Fibroblast of peridontal ligament (primary cell): ENCODE results near the gene FRMD5.
A peak's percentile ranks its signal among the peaks of the same experiment; 100 is the strongest.
"Not testable (repeated sequence)": the region's sequence is repeated elsewhere in the genome, so short reads cannot be mapped to it uniquely, and the experiment has no call there.

Source experiments
- DNase-seq: peaks from one replicate; pipeline ENCODE4 v3.0.0-alpha.2; 2010; ENCODE audit errors: extremely low read depth

FRMD5 gene

GRCh38 chr15:44195151-44195740 is at the start of gene FRMD5:
FRMD5 (minus strand) TSS chr15:44195271.
- peak; percentile 96 for DNase-seq

- DNase-seq = no peak
Measured at GRCh38 chr15:44243829-44244228, 48.8 kb upstream of the FRMD5 start.

GRCh38 chr15:44243141-44243540 is 48.1 kb upstream of the FRMD5 start:
- peak; percentile 54 for DNase-seq

- peak; percentile 38 for DNase-seq
Measured at GRCh38 chr15:44231842-44232241, 36.8 kb upstream of the FRMD5 start.

GRCh38 chr15:44229301-44229700 is 34.2 kb upstream of the FRMD5 start:
- not testable (repeated sequence) for DNase-seq

- DNase-seq = no peak
Measured at GRCh38 chr15:44227584-44227983, 32.5 kb upstream of the FRMD5 start.

- not testable (repeated sequence) for DNase-seq
Measured at GRCh38 chr15:44227001-44227400, 31.9 kb upstream of the FRMD5 start.

GRCh38 chr15:44222478-44222877 is 27.4 kb upstream of the FRMD5 start:
- peak; percentile 10 for DNase-seq

GRCh38 chr15:44219073-44219472 is 24.0 kb upstream of the FRMD5 start:
- no peak for DNase-seq

GRCh38 chr15:44216958-44217357 is 21.9 kb upstream of the FRMD5 start:
- peak; percentile 42 for DNase-seq

GRCh38 chr15:44215594-44215993 is 20.5 kb upstream of the FRMD5 start:
- peak; percentile 95 for DNase-seq

GRCh38 chr15:44208956-44209355 is 13.9 kb upstream of the FRMD5 start:
- no peak for DNase-seq

- DNase-seq = peak; percentile 71
Measured at GRCh38 chr15:44207643-44208042, 12.6 kb upstream of the FRMD5 start.

GRCh38 chr15:44199393-44199792 is 4.3 kb upstream of the FRMD5 start:
- no peak for DNase-seq

GRCh38 chr15:44194323-44195150 is 534 bp downstream of the FRMD5 start:
- peak; percentile 54 for DNase-seq

GRCh38 chr15:44193651-44194322 is 1.3 kb downstream of the FRMD5 start:
- DNase-seq = peak; percentile 49

- no peak for DNase-seq
Measured at GRCh38 chr15:44188795-44189194, 6.3 kb downstream of the FRMD5 start.

GRCh38 chr15:44186705-44187104 is 8.4 kb downstream of the FRMD5 start:
- DNase-seq = no peak

GRCh38 chr15:44183363-44183762 is 11.7 kb downstream of the FRMD5 start:
- DNase-seq = no peak

- no peak for DNase-seq
Measured at GRCh38 chr15:44181410-44181809, 13.7 kb downstream of the FRMD5 start.

- no peak for DNase-seq
Measured at GRCh38 chr15:44177139-44177538, 17.9 kb downstream of the FRMD5 start.

- no peak for DNase-seq
Measured at GRCh38 chr15:44173813-44174212, 21.3 kb downstream of the FRMD5 start.

GRCh38 chr15:44163370-44163769 is 31.7 kb downstream of the FRMD5 start:
- DNase-seq = peak; percentile 58
